GM18526 (cell line): ENCODE measurements around the gene MAML2.

Source experiments
- POLR2A ChIP-seq: IDR thresholded peaks from 3 replicates; pipeline ENCODE4 v1.6.1; 2011; ENCODE audit not compliant: insufficient read length; ENCODE audit errors: extremely low read depth

The MAML2 gene

GRCh38 chr11:96313163-96313562 lies 29.8 kb downstream of the MAML2 start:
- no peak for TF ChIP-seq POLR2A

GRCh38 chr11:96311120-96311568 lies 31.9 kb downstream of the MAML2 start:
- no peak for TF ChIP-seq POLR2A

GRCh38 chr11:96310236-96310635 lies 32.8 kb downstream of the MAML2 start:
- no peak for TF ChIP-seq POLR2A

GRCh38 chr11:96309643-96310017 lies 33.4 kb downstream of the MAML2 start:
- TF ChIP-seq POLR2A: no peak

GRCh38 chr11:96309016-96309642 lies 33.9 kb downstream of the MAML2 start:
- no peak for TF ChIP-seq POLR2A

GRCh38 chr11:96307776-96308140 lies 35.2 kb downstream of the MAML2 start:
- no peak for TF ChIP-seq POLR2A

GRCh38 chr11:96306933-96307775 lies 35.8 kb downstream of the MAML2 start:
- TF ChIP-seq POLR2A: no peak

- TF ChIP-seq POLR2A: no peak
Observed at GRCh38 chr11:96306600-96306932, 36.4 kb downstream of the MAML2 start.

- TF ChIP-seq POLR2A: no peak
Observed at GRCh38 chr11:96306071-96306470, 36.9 kb downstream of the MAML2 start.

- TF ChIP-seq POLR2A: no peak
Observed at GRCh38 chr11:96303980-96304379, 39.0 kb downstream of the MAML2 start.

- TF ChIP-seq POLR2A: no peak
Observed at GRCh38 chr11:96303064-96303463, 39.9 kb downstream of the MAML2 start.

- no peak for TF ChIP-seq POLR2A
Observed at GRCh38 chr11:96301818-96302217, 41.2 kb downstream of the MAML2 start.

- TF ChIP-seq POLR2A: no peak
Observed at GRCh38 chr11:96299155-96299888, 43.7 kb downstream of the MAML2 start.

- TF ChIP-seq POLR2A: no peak
Observed at GRCh38 chr11:96295369-96295768, 47.6 kb downstream of the MAML2 start.

- TF ChIP-seq POLR2A: no peak
Observed at GRCh38 chr11:96294289-96294688, 48.7 kb downstream of the MAML2 start.

GRCh38 chr11:96293598-96294021 lies 49.4 kb downstream of the MAML2 start:
- TF ChIP-seq POLR2A: no peak

GRCh38 chr11:96293109-96293508 lies 49.9 kb downstream of the MAML2 start:
- no peak for TF ChIP-seq POLR2A
